Brain pericyte (primary cell): ENCODE measurements around the gene CFAP77.

Experiments
- DNase-seq: peaks from one replicate; pipeline ENCODE4 v3.0.0-alpha.2; 2012; ENCODE audit warnings: low read depth, low spot score

The CFAP77 gene

GRCh38 chr9:132451276-132451675, 41.3 kb downstream of the CFAP77 start:
- DNase-seq: no peak

- no peak for DNase-seq
These were observed 46.2 kb downstream of the CFAP77 start for GRCh38 chr9:132456241-132456640.

DNA sequence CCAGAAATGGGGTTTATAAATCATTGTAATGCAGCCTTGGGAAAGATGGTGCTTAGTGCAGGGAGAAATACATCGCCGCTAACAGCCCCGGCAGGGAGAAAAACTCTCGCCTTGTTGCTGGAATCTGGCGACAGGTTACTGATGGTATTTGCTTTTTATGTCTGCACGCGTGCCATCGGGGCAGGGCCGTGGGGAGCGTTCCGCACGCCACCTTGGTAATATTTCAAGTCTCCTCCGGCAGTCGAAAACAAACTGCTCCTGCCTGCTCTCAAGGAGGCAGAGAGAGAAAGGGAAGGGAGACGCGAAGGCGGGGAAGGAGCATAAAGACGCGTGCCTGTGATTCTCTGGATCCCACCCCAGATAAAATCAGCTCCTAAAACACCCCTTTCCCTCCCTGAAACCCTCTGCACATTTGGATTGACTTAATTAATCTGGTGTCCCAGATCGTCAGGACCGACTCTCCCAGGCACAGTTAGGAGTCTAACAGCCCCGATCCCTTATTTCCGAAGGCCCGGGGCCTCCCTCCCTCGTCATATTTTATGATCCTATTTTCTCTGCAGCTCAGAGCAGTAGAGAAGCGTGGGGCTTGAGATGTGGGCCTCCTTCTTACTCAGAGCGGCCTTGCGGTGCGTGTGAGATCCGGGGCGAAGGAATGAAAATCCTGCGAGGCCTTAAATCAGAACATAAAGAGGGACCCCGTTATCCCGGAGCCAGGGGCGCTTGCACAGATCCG, 47.7 kb downstream of the CFAP77 start:
- DNase-seq: no peak

- no peak for DNase-seq
These were observed 48.4 kb downstream of the CFAP77 start for GRCh38 chr9:132458432-132458831.

DNA sequence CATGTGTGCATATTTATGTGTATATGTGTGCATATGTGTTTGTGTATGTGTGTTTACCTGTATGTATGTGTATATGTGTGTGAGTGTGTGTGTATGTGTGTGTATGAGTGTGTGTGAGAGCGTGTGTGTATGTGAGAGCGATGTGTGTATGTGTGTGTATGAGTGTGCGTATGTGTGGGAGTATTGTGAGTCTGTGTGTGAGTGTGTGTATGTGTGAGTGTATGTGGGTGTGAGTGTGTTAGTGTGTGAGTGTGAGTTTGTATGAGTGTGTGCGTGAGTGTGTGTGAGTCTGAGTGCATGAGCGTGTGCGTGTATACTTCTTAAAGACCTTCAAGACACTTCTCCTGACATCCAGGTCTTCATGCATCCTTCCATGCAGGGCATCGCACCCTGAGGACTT, 49.6 kb downstream of the CFAP77 start:
- DNase-seq: no peak

DNA sequence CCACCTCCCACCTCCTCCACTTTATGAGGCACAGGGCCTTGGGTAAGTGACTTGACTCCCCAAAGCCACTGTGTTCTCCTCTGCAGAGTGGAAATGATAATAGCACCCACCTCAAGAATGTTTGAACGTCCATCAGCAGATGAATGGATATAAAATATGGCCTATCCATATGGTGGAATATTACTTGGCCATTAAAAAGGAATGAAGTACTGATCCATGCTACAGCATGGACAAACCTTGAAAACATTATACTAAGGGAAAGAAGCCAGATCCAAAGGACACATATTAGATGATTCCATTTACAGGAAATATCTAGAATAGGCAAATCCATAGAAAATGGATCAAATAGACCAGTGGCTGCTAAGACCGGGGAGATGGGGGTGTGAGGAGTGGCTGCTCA, 50.2 kb downstream of the CFAP77 start:
- DNase-seq: no peak

- no peak for DNase-seq
These were observed 51.4 kb downstream of the CFAP77 start for GRCh38 chr9:132461281-132461896.

GRCh38 chr9:132461971-132462370, 52.0 kb downstream of the CFAP77 start:
- no peak for DNase-seq

DNA sequence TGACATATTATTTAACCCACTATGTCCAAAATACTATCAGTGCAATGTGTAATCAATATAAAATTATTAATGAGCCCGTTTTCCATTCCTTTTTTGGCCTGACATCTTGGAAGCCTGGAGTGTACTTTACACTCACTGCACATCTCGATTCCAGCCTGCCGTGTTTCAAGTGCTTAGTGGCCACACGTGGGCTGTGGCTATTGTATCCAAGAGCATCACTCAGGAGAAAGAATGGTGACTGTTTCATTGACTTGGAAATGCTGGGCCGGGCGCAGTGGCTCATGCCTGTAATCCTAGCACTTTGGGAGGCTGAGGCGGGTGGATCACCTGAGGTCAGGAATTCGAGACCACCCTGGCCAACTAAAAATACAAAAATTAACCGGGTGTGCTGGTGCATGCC, 54.5 kb downstream of the CFAP77 start:
- DNase-seq: no peak

GRCh38 chr9:132465131-132465635, 55.2 kb downstream of the CFAP77 start:
- DNase-seq: no peak

GRCh38 chr9:132472199-132472598, 62.2 kb downstream of the CFAP77 start:
- no peak for DNase-seq

DNA sequence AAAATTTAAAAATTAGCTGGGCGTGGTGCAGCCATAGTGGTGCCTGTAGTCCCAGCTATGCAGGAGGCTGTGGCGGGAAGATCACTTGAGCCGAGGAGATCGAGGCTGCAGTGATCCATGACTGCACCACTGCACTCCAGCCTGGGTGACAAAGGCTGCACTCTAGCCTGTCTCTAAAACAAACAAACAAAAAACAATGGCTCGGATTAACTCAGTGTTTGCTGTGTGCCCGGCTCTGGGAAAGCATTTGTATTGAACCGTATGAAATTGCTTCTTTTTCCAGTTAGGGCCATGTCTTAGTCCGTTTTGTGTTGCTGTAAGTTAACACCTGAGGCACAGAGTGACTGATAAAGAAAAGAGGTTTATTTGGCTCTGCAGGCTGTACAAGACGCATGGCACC, 62.6 kb downstream of the CFAP77 start:
- no peak for DNase-seq

DNA sequence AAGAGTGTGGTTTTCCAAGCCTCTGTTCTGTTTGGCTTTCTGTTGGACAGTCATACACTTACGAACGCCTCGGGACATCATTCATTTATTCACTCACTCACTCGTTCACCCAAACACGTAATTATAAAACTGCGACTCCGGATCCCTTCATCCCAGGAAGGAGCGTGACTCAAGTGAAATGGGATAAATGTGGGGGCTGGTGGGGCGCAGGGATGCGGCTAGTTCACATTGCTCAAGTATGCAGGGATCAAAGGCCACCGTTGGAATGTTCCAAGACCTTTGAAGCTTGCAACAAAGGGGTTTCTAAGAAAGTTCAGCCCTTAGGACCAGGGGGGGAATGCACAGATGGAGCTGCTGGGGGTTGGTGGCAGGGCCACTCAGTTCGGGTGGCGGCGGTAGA, 64.2 kb downstream of the CFAP77 start:
- no peak for DNase-seq

DNA sequence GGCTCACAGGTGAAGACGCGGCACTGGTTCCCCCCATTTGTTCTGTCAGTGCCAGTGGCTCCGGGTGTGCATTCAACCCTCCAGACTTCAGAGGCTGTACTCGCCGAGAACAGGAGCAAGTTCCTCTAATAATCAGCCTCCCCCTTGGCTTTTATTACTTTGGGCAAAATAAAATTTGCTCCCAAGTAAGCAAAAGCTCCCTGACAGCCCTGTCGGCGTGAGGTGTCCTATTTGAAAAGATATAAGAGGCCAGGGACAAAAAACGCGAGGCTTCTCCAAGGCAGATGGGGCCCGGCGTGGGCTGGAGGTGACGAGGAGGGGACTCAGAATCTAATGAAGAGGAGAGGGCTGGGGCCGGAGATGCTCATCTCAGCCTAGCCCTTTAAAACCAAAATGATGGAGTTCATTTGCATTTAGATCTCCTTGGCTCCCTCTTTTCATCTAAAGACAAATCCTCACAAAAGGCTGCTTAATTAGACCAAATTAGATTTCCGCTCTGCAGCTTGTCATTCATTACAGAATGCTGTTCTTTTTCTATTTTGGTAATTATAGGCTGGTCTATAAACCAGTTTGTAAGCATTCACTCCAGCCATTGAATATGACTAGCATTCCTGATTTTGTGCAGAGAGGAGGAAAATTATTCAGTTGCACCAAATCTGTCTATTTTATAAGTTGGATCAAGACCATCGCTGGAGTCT, 68.5 kb downstream of the CFAP77 start:
- no peak for DNase-seq

DNA sequence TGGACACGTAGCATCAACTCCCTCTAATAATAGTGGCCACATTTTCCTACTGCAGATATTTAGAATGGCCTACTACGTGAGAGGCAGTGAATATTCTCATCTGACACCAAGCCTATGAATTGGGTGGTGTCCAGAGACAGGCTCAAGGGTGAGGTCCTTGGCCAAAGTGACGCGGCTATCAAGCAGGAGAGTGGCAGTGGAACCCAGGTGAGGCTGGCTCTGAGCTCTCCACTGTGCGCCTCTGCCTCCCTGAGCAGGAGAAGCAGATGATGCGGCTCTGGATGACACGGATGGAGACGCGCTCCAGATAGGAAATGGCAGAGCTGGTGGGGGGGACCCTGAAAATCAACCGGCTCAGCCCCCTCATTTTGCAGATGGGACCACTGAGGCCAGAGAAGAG, 69.7 kb downstream of the CFAP77 start:
- no peak for DNase-seq

GRCh38 chr9:132481053-132481849, 71.2 kb downstream of the CFAP77 start:
- DNase-seq: no peak

GRCh38 chr9:132482196-132482813, 72.3 kb downstream of the CFAP77 start:
- DNase-seq: no peak

- no peak for DNase-seq
These were observed 75.4 kb downstream of the CFAP77 start for GRCh38 chr9:132485393-132485792.

DNA sequence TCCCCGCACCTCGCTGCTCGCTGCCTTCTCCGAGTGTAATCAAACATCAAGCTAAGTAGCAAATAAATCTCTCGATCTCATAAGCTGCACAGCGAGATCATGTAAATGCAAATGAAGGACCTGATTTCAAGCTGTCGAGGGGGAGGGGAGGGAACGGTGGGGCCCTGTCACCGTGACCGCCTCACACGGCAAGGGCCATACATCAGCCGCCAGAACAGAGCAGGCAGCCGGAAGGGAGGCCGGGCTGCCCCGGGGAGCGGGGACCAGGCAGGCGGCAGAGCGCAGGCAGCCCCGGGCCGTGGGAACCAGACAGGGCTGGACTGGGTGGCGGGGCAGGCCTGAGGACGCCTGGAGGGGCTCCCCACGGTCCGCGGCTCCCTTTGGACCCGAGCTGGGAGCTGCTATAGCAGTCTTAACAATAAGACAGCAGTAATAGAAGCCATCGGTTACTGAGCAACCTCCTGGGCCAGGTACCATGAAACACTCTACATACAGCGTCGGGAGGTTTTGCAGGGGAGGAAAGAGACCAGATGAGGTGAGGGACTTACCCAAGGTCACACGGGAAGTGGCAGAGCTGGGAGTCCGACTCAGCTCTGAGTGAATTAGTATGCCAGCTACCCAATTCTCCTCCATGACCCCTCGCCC, 76.8 kb downstream of the CFAP77 start:
- DNase-seq: no peak

DNA sequence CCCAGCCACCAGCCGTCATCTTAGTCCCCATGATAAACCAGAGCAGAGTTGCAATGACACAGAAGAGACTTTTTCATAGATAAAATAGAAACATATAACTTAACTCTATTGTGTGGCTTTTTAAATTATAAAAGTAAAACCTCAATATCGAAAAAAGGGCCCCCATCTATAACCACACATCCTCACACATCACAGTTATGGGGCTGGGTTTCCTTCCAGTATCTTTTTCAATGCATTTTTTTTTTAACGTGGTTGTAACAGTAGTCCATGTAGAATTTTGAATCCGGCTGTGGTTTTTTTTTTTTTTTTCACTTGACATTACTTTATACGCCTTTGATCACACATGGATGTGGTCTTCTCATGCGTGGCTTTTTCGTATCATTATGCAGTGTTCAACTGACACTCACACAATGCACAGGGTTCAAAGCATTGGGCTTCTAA, 77.4 kb downstream of the CFAP77 start:
- no peak for DNase-seq

DNA sequence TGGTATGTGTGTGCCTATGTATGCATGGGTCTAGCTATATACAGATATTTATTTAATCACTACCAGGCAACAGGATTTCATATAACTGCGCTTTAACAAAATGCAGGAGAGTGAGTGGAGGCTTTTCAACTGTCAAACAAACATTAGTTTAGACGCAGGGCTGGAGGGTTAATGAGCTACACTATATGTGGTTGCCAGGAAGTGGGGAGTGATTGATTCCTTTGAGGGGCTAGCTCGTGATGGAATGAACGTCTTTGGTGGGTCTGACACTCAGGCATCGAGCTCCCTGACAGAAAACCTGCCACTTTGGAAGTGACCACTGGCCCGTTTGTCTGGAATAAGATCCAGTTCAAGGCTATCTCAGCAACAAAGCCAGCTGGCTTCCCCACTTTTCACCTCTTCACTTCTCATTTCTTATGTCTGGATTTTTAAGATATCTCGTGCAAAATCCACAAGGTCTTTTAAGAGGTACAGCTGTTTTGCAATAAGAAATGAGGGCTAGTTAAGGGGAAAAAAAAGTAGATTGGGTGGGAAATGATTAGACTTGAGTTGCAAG, 78.0 kb downstream of the CFAP77 start:
- no peak for DNase-seq
